GM12875 (cell line): ENCODE data around the gene SLX4.

ENCODE experiments used
- H3K4me3 ChIP-seq: one replicate; pipeline ENCODE4 v1.5.1; 2011; ENCODE audit warnings: low read depth, low read length, control low read depth
- TF ChIP-seq, protein P1 (sequence below): IDR thresholded peaks from 2 replicates; pipeline ENCODE4 v1.5.1; 2011; ENCODE audit warnings: low read depth, mild to moderate bottlenecking, control low read depth, inconsistent platforms, low read length, moderate library complexity, borderline replicate concordance; ENCODE audit not compliant: insufficient read depth

SLX4 gene

GRCh38 chr16:3654249-3654991 is 43.0 kb upstream of the SLX4 start, which contains the start of gene DNASE1:
DNASE1 (plus strand) TSS chr16:3654691; CDS start chr16:3655374, 683 bp downstream.
- TF ChIP-seq, protein P1, sequence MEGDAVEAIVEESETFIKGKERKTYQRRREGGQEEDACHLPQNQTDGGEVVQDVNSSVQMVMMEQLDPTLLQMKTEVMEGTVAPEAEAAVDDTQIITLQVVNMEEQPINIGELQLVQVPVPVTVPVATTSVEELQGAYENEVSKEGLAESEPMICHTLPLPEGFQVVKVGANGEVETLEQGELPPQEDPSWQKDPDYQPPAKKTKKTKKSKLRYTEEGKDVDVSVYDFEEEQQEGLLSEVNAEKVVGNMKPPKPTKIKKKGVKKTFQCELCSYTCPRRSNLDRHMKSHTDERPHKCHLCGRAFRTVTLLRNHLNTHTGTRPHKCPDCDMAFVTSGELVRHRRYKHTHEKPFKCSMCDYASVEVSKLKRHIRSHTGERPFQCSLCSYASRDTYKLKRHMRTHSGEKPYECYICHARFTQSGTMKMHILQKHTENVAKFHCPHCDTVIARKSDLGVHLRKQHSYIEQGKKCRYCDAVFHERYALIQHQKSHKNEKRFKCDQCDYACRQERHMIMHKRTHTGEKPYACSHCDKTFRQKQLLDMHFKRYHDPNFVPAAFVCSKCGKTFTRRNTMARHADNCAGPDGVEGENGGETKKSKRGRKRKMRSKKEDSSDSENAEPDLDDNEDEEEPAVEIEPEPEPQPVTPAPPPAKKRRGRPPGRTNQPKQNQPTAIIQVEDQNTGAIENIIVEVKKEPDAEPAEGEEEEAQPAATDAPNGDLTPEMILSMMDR, result peak; percentile 92
- H3K4me3 ChIP-seq, result no peak within 1 kb of the TSS

DNA sequence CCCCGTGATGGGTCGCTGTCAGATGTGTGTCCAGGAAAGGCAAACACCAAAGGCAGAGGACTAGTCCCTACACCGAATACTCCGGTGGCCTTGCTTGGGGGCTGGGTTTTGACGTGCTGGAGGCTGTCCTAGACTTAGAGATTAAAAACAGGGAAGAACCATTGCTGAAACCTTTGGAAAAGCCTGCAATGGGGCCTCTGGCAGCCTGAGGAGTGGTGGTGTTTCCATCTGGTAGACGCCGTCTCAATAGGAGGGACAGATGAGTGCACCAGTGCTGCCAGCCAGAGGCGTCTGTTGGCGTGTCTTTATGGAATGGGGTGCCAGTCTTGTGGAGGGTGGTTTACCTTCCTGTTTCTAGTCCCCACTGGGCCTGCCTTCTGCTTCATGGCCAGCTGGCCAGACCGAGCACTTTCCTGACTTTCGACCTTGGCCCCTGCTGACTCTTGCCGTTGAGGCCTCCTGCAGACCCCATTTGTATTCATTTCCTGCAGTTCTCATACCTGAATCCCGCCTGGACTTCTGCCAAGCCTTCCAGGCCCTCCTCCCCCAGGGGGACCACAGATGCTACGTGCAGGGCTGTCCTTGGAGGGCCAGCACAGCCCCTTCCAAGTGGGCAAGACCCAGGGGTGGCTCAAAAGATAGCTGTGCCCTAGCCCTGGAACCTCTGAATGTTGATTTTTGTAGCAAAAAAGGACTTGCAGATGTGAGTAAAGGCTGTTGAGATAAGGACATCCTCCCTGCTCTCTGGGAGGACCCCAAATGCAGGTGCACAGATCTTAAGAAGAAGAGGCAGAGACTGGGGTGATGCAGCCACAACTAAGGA is 41.2 kb upstream of the SLX4 start:
- H3K4me3 ChIP-seq, result no peak overlapping the region
- TF ChIP-seq, protein P1, result no peak

DNA sequence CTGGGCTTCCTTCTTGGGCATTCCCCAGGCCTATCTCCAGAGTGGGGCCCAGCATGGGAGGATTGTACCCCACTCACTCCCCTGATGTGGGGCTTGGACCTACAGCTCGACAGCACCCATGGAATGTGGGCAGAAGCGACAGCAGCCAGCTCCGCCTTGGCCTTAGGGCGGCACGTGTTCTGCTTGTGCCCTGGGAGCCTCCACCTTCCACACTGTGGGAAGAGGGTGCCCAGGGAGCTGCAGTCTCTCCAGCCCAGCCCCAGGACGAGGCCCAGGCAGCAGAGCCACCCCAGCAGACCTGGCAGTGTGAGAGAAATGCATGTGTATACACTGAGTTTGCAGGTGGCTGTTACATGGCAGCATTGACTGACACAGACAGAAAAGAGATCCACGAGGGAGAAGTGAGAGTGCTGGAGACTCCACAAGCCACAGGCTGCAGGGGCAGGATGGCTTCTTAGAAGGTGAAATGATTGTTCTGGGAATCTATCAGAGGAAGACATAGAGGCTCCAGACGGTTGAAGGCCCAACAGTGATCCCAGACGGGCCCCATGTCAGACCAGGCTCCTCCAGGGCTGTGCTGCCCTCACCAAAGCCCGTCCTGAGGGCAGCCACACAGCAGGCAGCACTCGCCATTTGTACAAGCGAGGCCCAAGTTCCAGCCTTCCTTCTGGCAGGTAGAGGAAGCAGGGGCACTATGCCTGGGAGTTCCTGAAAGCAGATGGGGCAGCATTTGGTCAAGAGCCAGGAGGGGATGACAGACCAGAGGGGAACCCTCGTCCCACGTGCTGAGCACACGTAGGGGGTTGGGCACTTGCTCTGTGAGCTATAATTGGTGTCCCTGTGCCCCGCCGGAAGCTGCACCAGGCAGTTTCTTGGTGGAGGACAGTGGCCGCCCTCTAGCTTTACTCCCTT is 40.3 kb upstream of the SLX4 start:
- no peak overlapping the region for H3K4me3 ChIP-seq
- TF ChIP-seq, protein P1, result no peak

DNA sequence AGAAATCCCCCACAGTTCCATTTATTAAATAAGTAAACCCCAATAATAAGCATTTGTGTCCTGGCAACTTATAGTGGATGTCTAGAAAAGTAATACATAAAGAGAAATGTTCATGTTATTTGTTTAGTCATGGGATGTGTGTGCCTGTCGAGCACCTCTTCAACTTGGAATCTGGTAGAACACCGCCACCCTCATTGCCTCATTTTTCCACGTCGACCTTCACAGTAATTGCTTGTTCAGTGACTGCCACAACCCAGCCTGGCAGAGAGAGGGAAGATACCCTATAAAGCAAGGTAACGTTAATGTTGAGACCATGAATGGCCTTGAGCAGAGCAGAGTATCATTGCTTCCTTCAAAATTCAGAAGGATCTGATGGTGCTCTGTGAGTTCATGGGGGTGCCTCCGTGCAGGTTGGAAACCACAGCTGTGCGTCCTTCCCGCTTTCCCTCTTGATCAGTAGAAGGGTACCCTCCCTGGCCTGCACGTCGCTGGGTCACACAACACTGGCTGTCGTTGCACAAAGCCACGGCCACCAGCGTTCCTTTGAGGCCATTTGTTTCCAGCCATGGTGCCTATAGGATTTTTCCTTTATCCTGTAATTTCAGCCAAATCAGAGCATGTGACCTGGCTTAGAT is 39.3 kb upstream of the SLX4 start:
- TF ChIP-seq, protein P1, result no peak
- H3K4me3 ChIP-seq, result no peak overlapping the region

GRCh38 chr16:3646348-3646920 is 35.0 kb upstream of the SLX4 start:
- H3K4me3 ChIP-seq, result no peak overlapping the region
- TF ChIP-seq, protein P1, result no peak

GRCh38 chr16:3645504-3646347 is 34.3 kb upstream of the SLX4 start:
- TF ChIP-seq, protein P1, result no peak

More at GRCh38 chr16:3645504-3646347, 34.3 kb upstream of the SLX4 start:
- no peak overlapping the region for H3K4me3 ChIP-seq
